ENCODE data around the gene MRPL58.
"Not testable (repeated sequence)": the region's sequence is repeated elsewhere in the genome, so short reads cannot be mapped to it uniquely, and the experiment has no call there.

The MRPL58 gene

DNA sequence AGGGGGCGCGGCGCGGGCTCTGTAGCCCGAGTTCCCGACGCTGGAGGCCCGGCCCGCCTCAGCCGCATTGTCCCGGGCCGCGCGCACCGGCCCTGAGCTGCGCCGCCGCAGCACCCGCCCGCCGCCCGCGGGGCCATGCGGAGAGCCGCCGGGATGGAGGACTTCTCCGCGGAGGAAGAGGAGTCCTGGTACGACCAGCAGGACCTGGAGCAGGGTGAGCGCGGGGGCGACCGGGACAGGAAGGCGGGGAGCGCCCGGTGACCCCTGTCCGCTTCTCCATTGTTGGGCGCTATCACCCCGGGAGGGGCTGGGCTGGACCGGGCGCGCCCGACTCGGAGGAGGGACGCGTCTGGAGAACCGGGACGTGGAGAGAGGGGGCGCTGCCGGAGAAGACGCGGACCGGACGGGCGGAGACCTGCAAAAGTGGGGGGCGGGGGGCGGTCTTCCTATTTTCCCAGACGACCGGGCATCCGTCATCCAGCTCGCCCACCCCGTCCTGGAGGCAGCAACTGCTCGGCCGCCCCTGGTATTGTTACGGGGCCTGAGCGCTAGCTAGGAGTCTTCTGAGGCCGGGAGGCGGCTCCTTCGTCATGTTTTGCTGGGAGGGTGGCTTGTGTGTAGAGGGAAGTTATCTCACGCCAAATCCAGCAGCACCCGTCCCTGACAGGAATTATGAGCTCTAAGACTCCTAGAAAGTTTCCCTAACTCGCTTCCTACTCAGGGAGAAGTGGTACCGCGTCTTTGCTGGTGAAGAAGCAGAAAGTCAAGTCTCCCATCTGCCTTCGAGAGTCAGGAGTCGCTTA lies 24.4 kb upstream of the MRPL58 start:
- DNase-seq, result peak; percentile 22

DNA sequence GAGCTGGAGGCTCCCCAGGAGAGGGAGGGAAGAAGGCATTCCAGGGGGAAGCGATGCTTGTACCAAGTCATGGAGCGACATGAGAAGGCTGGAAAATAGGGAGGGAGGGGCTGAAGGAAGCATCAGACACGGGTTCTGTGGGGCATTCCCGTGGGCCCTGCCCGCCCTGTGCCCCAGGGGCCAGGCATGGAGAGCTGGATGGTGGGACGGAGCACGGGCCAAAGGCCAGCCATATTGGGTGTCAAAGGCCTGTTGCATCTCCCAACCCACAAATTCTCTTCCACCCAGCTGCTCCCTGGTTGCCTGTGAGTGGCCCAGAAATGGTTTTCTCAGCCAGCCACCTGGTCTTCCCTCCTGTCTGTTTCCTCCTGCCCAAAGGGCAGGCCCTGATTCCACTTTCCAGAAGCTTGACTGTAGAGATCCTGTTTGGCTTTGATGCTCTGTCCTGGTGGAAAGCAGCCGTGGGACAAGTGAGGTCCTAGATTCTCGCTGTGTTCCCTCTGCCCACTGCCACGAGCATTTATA lies 21.8 kb upstream of the MRPL58 start:
- DNase-seq, result no peak

DNA sequence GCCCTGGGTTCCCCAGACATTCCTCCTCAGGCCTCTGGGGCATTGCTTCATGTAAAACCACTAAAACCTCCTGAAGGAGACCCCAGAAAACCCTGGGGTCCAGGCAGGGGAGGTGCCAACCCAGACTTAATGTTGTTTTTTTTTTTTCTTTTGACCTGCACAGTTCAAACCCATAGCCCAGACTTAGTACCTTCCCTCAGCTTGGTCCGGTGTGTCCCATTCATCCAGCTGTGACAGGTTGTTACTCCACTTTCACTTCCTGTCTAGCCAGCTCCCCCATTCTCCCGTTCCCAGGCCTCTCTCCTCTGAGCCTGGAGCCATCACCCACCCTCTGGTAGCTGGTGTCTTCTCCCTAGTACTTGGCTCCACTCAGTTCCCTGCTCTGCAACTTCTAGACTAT lies 20.2 kb upstream of the MRPL58 start:
- DNase-seq, result peak; percentile 12

DNA sequence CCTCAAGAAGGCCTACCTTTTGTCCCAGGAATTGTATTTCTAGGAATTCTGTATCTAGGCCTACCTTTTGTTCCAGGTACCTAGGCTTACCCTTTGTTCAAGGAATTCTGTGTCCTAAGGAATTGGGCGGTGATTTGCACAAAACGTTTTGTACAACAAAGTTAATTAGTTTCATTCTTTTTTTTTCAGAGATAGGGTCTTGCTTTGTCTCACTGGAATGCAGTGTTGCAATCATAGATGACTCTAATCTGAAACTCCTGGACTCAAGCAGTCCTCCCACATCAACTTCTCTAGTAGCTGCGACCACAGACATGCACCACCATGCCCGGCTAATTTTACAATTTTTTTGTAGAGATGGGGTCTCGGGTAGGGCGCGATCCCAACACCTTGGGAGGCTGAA lies 18.0 kb upstream of the MRPL58 start:
- DNase-seq, result peak; percentile 70

DNA sequence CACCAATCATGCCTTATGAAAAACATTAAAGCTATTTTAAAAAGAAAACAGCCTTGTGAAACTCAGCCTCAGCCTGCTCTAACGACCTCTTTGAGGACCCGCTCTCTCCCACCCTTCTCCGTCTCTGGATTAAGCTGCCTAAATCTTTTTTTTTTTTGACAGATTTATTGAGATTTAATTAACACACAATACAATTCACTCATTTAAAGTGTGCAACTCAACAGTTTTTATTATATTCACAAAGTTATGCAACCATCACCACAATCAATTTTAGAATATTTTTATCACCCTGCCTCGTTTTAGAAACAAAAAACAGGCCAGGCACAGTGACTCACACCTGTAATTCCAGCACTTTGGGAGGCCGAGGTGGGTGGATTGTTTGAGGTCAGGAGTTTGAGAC lies 16.6 kb upstream of the MRPL58 start:
- DNase-seq, result no peak

DNA sequence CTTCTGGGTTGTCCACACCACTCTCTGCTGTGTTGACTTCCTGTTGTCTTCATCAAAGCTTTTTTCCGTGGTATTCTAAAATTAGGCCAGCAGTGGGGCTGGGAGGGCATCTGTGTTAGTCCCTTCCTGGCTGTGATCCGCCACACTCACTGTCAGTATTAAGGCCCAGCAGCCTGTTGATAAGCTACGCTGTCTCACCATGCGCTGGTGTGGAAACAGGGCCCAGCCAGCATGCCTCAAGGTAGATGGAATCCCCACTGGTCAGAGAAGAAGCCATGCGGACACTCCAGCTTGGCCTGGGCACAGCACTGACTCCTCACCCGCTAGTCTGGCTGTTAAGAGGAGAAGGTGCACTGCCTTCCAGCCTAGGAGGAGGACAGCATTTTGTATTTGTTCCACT lies 13.7 kb upstream of the MRPL58 start:
- DNase-seq, result peak; percentile 58

DNA sequence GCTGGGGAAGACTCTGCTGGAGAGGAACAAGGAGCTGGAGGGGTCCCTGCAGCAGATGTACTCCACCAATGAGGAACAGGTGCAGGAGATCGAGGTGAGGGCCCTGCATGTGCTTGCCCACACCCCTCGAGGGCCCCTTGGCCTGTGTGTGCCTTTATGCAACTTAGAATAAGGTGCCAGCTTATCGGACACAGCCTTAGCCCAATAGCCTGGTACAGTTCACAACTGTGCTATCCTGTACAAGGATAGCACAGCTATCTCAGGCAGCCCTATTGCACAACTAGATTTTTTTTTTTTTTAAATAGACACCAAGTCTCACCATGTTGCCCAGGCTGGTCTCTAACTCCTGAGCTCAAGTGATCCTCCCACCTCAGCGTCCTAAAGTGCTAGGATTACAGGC lies 12.9 kb upstream of the MRPL58 start:
- DNase-seq, result peak; percentile 16

DNA sequence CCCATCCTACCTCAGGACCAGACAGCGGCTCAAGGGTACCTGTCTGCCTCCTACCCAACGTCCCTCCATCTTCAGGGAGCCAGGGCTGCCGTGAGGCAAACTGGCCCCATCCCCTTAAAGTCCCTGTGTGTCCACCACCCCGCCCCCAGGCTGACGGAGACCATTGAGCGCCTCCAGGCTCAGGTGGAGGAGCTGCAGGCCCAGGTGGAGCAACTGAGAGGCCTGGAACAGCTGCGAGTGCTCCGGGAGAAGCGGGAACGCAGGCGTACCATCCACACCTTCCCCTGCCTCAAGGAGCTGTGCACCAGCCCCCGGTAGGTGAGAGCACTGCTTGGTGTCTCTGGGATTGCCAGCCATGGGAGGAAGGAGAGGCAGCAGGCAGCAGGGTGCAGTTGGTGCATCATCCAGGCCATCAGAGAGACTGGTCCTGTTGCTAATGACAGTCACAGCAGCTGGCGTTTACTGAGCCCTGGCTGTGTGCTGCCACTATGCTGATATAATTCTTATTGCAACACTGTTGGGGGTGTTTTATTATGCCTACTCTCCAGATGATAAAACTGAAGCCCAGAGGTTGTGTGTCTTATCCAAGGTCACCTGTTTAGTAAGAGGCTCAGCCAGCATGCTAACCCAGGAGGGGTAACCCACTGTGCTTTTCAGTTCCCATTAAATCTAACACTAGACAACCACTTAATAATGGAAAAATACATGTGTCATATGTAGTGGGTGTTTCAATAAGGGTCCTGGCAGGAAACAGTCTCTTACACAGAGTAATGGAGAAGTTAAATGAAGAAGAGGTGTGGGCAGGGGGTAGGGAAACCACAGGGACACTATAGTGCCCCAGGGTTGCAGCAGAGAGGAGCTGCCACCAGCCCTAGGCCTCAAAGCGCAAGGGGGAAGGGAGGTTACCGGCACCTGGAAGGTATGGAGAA lies 10.3 kb upstream of the MRPL58 start:
- DNase-seq, result peak; percentile 29

DNA sequence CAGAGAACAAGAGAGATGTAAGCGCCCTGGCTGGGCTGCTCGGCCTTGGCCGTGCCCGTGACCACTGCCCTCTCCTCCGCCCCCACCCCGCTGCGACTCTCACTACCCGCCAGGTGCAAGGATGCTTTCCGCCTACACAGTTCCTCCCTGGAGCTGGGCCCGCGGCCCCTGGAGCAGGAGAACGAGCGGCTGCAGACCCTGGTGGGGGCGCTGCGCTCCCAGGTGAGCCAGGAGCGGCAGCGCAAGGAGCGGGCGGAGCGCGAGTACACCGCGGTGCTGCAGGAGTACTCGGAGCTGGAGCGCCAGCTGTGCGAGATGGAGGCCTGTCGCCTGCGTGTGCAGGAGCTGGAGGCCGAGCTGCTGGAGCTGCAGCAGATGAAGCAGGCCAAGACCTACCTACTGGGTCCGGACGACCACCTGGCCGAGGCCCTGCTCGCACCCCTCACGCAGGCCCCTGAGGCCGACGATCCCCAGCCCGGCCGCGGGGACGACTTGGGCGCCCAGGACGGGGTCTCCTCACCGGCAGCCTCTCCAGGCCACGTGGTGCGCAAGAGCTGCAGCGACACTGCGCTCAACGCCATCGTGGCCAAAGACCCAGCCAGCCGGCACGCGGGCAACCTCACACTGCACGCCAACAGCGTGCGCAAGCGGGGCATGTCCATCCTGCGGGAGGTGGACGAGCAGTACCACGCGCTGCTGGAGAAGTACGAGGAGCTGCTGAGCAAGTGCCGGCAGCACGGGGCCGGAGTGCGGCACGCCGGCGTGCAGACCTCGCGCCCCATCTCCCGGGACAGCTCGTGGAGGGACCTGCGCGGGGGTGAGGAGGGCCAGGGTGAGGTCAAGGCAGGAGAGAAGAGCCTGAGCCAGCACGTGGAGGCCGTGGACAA lies 9.2 kb upstream of the MRPL58 start:
- no peak for DNase-seq

DNA sequence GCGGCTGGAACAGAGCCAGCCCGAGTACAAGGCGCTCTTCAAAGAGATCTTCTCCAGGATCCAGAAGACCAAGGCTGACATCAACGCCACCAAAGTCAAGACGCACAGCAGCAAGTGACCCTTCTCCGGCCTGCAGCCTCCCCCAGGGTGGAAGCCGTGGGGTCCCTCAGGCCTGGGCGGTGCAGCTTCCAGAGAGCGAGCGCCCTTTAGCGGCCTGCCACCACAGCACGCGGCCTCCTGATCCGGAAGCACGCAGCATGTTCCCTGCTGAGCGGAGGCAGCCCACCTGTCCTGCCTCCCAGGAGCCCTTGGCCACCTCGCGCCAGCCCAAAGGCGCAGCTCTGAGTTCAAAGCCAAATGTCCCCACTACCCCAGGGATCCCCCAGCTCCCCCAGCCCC lies 8.5 kb upstream of the MRPL58 start:
- DNase-seq, result no peak

DNA sequence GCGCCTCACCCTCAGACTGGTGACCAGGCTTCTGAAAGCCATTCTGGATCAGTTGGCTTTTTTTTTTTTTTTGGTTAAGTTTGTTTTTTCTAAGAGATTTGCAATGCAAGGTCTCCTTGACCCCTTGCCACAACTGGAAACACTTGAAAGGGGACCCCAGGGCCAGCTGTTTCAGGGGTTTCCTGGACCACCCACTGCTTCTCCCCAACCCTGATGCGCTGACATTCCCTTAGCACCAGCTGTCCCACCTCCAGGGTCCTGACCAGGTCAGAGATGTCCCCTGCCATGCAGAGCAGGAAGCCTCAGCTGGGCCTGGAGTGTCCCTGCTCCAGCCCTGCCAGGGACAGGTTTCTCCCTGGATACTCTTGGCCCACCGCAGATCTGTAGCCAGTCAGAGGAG lies 8.1 kb upstream of the MRPL58 start:
- no peak for DNase-seq

DNA sequence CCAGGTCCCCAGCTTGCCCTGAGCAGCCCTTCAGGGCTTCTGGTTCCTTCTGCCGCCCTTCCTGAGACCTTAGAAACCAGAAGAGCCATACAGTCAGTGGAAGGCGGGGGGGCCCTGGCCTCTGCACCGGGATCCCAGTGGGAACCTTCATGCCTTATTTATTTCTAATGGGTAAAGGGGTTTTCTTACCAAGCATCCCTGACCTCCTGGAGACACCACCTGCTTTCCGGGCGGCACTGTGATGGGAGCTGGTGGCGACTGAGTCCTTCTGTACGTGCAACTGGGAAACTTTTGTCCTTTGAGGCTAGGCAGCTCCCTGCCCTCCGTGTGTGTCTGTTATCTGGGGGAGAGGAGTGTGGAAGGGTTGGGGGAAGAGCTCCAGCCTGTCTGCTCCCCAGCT lies 7.2 kb upstream of the MRPL58 start:
- DNase-seq, result no peak

DNA sequence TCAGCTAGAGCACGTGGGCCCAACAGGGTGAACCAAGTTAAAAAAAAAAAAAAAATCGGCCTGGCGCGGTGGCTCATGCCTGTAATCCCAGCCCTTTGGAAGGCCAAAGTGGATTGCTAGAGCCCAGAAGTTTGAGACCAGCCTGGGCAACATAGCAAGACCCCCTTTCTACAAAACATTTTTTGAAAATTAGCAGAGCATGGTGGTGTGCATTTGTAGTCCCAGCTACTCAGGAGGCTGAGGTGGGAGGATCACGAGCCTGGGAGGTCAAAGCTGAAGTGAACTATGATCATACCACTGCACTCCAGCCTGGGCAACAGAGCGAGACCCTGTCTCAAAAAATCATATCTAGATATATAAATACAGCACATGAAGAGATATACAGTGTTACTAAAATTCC lies 6.4 kb upstream of the MRPL58 start:
- DNase-seq, result not testable (repeated sequence)

DNA sequence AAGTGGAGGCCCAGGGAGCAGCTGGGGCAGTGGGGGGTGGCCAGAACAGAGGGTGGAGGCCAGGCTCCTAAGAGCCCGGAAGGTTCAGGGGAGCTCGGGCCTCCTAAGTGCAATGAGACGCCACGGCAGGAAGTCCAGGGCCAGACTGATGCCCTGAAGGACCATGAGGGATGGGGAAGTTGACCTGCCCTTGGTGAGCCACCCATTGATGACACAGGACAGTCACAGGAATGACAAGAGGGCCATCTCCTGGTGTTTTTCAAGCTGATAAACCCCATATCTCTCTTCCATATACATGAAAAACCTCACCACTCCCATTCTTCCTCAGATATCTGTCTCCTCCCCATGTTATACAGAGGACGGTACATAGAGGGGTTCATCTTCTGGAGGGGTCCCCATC lies 5.8 kb upstream of the MRPL58 start:
- peak; percentile 37 for DNase-seq

DNA sequence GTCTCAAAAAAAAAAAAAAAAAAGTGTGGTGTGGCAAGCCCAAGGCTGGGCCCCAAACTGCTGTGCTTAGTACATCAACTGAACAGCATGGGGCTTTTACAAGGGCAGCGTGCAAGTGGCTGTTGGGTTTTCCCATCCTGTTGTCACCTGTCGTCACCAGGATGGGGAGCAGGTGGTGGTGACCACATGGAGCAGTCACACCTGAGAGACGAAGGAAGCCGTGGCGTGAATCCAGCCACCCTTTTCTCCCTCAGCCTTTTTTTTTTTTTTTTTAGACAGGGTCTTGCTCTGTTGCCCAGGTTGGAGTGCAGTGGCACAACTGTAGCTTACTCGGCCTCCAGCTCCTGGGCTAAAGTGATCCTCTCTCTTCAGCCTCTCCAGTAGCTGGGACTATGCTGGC lies 4.1 kb upstream of the MRPL58 start:
- no peak for DNase-seq

DNA sequence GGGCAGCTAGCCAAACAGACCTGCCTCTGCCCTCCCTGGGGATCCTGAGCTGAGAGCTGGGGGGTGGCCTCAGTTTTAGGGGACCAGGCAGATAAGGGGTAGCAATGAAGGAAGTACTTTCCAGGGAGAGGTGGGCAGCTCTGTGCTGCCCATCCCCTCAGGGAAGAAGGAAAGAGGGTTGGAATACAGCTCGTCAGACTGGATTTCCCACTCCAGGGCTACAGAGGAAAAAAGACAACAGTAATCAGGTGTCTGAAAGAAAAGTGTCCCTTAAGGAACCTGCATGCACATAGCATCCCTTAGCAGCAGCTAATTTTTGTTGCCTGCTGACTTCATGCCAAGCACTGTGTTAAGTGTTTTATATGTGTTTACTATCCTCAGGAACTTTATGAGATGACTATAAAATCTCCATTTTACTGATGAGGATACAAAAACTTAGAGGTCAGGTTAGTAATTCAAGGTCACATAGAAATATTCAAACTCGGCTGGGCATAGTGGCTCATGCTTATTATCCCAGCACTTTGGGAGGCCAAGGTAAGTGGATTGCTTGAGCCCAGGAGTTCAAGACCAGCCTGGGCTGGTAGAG lies 3.2 kb upstream of the MRPL58 start:
- no peak for DNase-seq

DNA sequence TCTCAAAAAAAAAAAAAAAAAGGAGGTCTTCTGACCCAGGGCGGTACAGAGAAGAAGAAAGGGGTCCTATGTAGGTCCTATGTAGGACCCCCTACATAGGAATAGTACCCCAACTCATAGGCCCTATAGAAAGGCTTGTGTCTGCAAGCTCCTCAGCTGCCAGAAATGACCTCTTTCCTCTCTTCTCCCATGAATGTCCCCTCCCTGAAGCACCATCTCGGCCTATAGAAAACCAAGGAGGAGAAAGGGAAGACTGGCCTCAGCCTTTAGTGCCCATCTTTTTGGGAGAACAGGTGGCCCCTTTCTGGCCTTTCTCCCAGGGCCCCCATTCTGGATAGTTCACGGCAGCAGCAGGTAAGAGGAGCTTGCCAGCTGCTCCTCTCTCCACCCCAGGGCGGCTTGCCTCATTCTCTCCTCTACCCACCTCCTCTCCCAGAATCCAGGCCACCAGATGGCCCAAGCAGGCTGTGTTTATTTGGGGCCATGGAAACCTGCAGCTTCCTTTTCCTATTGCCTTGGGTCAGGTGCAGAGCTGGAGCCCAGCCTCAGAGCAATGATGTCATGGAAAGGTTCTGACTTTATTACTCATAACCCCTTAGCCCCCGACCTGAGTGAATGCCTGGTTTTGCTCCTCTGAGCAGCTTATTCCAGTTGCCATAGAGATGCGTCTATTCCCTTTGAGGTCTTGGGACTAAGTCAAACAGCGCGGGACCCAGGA lies 1.6 kb upstream of the MRPL58 start:
- peak; percentile 13 for DNase-seq

DNA sequence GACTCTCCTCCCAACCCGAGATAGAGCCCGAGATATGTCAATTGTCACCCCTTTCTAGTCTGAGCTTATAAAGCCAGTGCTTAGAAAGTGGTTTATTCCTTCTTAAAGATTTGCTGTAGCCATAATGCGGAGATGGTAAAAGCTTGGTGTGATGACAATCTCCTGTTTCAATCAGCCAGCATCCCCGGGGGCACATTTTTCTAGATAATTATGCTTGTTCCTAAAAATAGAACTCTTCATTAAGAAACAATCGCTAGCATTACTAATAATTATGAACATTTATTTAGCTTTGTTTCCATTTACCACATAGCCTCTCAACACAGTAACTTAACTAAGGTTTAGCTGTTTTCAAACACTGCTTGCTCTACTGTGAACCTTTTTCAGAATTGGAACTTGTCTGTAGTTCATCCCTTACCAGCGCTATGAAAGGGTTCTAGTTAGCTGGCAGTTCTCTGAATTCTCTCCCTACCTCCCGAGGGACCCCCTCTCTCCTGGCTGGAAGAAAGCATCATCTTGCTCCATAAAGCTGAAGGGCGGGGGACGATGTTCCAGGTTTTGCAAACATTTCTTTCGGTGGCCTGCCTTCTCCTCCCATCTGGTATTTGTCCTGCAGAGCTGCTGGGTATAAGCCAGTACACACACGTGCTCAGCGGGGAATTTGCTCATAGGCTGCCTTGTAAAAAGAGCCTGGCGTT lies 922 bp upstream of the MRPL58 start:
- no peak for DNase-seq

DNA sequence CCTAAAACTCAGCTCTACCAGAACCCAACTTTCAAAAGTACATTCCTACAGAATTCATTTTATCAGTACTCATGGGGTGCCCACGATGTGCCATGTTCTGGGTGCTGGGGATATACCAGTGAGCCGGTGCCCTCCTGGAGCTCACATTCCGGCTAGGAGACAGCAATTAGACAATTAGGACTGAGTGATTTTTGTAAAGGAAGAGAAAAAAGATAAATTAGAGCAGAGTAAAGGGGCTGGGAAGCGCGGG lies 449 bp upstream of the MRPL58 start:
- DNase-seq, result no peak

DNA sequence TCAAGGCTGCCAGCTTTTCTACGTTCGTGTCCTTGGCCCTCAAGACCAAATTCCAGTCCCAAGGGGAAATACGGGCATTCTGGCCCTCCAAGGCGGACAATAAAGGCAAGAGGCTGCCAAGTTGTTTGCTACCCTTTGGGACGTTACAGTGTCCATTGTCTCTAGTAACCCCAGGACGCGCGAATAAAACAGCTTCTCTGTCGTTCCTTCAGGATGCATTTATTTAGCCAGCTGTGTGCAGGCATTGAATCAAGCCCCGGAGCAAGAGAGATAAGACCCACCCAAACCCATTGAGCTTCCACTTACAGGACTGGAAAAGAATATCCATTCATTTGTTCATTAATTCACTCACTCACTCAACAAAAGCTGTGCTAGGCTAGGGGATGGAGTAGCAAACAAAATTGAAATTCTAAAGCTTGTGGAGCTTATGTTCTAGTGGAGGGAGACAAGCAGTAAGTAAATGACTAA lies 656 bp downstream of the MRPL58 start:
- no peak for DNase-seq

DNA sequence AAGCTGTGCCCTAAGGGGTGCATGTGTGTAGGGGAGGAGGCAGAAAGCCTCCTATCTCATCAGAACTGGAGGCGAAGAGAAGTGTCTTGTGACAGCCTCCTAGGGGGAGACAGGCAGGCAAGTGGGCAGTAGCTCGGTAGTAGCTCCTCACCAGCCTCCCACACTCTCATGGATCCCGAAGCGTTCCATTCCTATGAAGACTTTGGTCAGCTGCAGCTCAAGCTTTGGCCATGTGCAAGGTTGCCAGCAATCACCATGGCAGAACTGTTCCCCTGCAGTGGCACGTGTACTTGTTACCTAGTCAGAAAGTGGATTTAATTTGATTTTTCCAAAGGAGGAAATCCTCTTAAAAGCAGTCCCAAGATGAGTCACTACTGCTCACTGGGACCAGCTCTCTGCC lies 6.7 kb downstream of the MRPL58 start:
- no peak for DNase-seq

All from MV-4-11 (cell line).